ENCODE data around the gene PHF20. TPM values are rescaled to one million over a fixed set of nuclear protein-coding genes. Genes with fewer than 3 reads are reported as not detected.
"Not testable (repeated sequence)": the region's sequence is repeated elsewhere in the genome, so short reads cannot be mapped to it uniquely, and the experiment has no call there.

PHF20 gene
- total RNA-seq, 2 experiments from 2014 or later = 42.7 to 48.3 TPM

GRCh38 chr20:35768731-35769664 lies 2.8 kb upstream of the PHF20 start:
- Mint-ChIP-seq H3K27ac (peak overlapping the region; percentile 98), H3K4me3 (no peak overlapping the region), H3K4me1 (peaks cover 55% of the 10 kb centered on the region), H3K9me3 (peaks cover 4% of the 10 kb centered on the region), H3K36me3 (ENCODE audit: low read depth) (peaks cover 19% of the 10 kb centered on the region), H3K27me3 (no peaks in the 10 kb centered on the region)
- CTCF ChIA-PET = interaction anchor here (0.6 to 6.0 kb wide), 5 partner anchors 26 to 185 kb away, joined by 3 to 71 read pairs (median 7); partner anchors contain the start of genes RBM39, SCAND1 and SPAG4
- peak; percentile 47 for DNase-seq
- POLR2A ChIA-PET = interaction anchor here (0.7 to 10.2 kb wide), 8 partner anchors 13 to 185 kb away, joined by 3 to 516 read pairs (median 4); partner anchors contain the start of genes CPNE1, RBM12, RBM39 and SCAND1

- Mint-ChIP-seq H3K27me3 (no peaks in the 10 kb centered on the region), H3K4me3 (peak overlapping the region; percentile 62), H3K27ac (peak overlapping the region; percentile 79), H3K4me1 (peaks cover 62% of the 10 kb centered on the region), H3K9me3 (peaks cover 4% of the 10 kb centered on the region), H3K36me3 (ENCODE audit: low read depth) (peaks cover 30% of the 10 kb centered on the region)
- ChIA-PET CTCF (interaction anchor here (0.6 to 6.0 kb wide), 5 partner anchors 28 to 324 kb away, joined by 3 to 71 read pairs (median 15); partner anchors contain the start of genes RBM39 and SCAND1), POLR2A (interaction anchor here (0.7 to 10.2 kb wide), 15 partner anchors 17 to 360 kb away, joined by 3 to 516 read pairs (median 4); partner anchors contain the start of genes CEP250, CPNE1, NFS1 and RBM12)
- no peak for DNase-seq
These were observed 487 bp upstream of the PHF20 start for GRCh38 chr20:35771367-35771688.

- peaks cover 4% of the 10 kb centered on the region for H3K9me3 Mint-ChIP-seq
- peak overlapping the region; percentile 78 for H3K27ac Mint-ChIP-seq
- peak overlapping the region; percentile 77 for H3K4me3 Mint-ChIP-seq
- peaks cover 32% of the 10 kb centered on the region for H3K36me3 Mint-ChIP-seq (ENCODE audit: low read depth)
- CTCF ChIA-PET = interaction anchor here (0.8 to 6.0 kb wide), 4 partner anchors 30 to 181 kb away, joined by 6 to 71 read pairs (median 18); partner anchors contain the start of genes RBM39 and SCAND1
- no peak for DNase-seq
- H3K4me1 Mint-ChIP-seq = peaks cover 66% of the 10 kb centered on the region
- POLR2A ChIA-PET = interaction anchor here (0.9 to 10.2 kb wide), 8 partner anchors 24 to 181 kb away, joined by 3 to 516 read pairs (median 5); partner anchors contain the start of genes CPNE1, NFS1, RBM12 and RBM39
- H3K27me3 Mint-ChIP-seq = no peaks in the 10 kb centered on the region
These were observed 796 bp downstream of the PHF20 start for GRCh38 chr20:35772563-35773058.

GRCh38 chr20:35773154-35773751 lies 1.4 kb downstream of the PHF20 start:
- Mint-ChIP-seq H3K27ac (peak overlapping the region; percentile 78), H3K9me3 (peaks cover 4% of the 10 kb centered on the region), H3K36me3 (ENCODE audit: low read depth) (peaks cover 31% of the 10 kb centered on the region), H3K27me3 (no peaks in the 10 kb centered on the region), H3K4me3 (peak overlapping the region; percentile 77), H3K4me1 (peaks cover 60% of the 10 kb centered on the region)
- DNase-seq = peak; percentile 52
- ChIA-PET POLR2A (interaction anchor here (1.5 to 10.2 kb wide), 4 partner anchors 34 to 181 kb away, joined by 3 to 516 read pairs (median 28); partner anchors contain the start of genes CPNE1, RBM12, RBM39 and SCAND1), CTCF (interaction anchor here (0.8 to 6.0 kb wide), 3 partner anchors 30 to 43 kb away, joined by 6 to 71 read pairs (median 15); partner anchors contain the start of gene RBM39)

- ChIA-PET CTCF (no interaction called here), POLR2A (interaction anchor here (2.9 to 10.2 kb wide), 2 partner anchors 31 to 35 kb away, joined by 27 to 516 read pairs; partner anchors contain the start of gene RBM39)
- DNase-seq = no peak
- Mint-ChIP-seq H3K9me3 (peaks cover 4% of the 10 kb centered on the region), H3K4me1 (peaks cover 50% of the 10 kb centered on the region), H3K27me3 (no peaks in the 10 kb centered on the region), H3K36me3 (ENCODE audit: low read depth) (peaks cover 34% of the 10 kb centered on the region), H3K27ac (no peak overlapping the region), H3K4me3 (peak overlapping the region; percentile 77)
These were observed 2.6 kb downstream of the PHF20 start for GRCh38 chr20:35774391-35774790.

- Mint-ChIP-seq H3K9me3 (peaks cover 2% of the 10 kb centered on the region), H3K4me3 (no peak overlapping the region), H3K27ac (no peak overlapping the region), H3K36me3 (ENCODE audit: low read depth) (peaks cover 37% of the 10 kb centered on the region), H3K4me1 (peaks cover 42% of the 10 kb centered on the region), H3K27me3 (no peaks in the 10 kb centered on the region)
- DNase-seq = no peak
- ChIA-PET POLR2A (interaction anchor here (1.4 to 2.9 kb wide), 2 partner anchors 33 to 37 kb away, joined by 3 to 27 read pairs; partner anchors contain the start of gene RBM39), CTCF (interaction anchor here (0.9 kb wide), 1 partner anchor 37 kb away, joined by 3 read pairs; no protein-coding TSS in a partner anchor)
These were observed 4.8 kb downstream of the PHF20 start for GRCh38 chr20:35776513-35777101.

- H3K4me1 Mint-ChIP-seq, H3K9me3 Mint-ChIP-seq, DNase-seq, H3K27ac Mint-ChIP-seq, H3K4me3 Mint-ChIP-seq, H3K27me3 Mint-ChIP-seq, POLR2A ChIA-PET: not testable (repeated sequence)
- CTCF ChIA-PET = interaction anchor here (0.7 kb wide), 1 partner anchor 244 kb away, joined by 3 read pairs; no protein-coding TSS in a partner anchor
- peaks cover 19% of the 10 kb centered on the region for H3K36me3 Mint-ChIP-seq (ENCODE audit: low read depth)
These were observed 12.0 kb downstream of the PHF20 start for GRCh38 chr20:35783811-35784210.

- H3K4me3 Mint-ChIP-seq, H3K27me3 Mint-ChIP-seq, POLR2A ChIA-PET, DNase-seq, CTCF ChIA-PET, H3K27ac Mint-ChIP-seq, H3K4me1 Mint-ChIP-seq, H3K9me3 Mint-ChIP-seq: not testable (repeated sequence)
- peaks cover 14% of the 10 kb centered on the region for H3K36me3 Mint-ChIP-seq (ENCODE audit: low read depth)
These were observed 13.7 kb downstream of the PHF20 start for GRCh38 chr20:35785541-35785940.

- ChIA-PET CTCF (no interaction called here), POLR2A (no interaction called here)
- Mint-ChIP-seq H3K4me3 (no peak overlapping the region), H3K36me3 (ENCODE audit: low read depth) (peaks cover 6% of the 10 kb centered on the region), H3K9me3 (no peaks in the 10 kb centered on the region), H3K27me3 (no peaks in the 10 kb centered on the region), H3K27ac (peak overlapping the region; percentile 28), H3K4me1 (peaks cover 4% of the 10 kb centered on the region)
- no peak for DNase-seq
These were observed 17.0 kb downstream of the PHF20 start for GRCh38 chr20:35788796-35789195.

GRCh38 chr20:35791097-35791496 lies 19.3 kb downstream of the PHF20 start:
- H3K4me3 Mint-ChIP-seq = no peak overlapping the region
- H3K27ac Mint-ChIP-seq = no peak overlapping the region
- H3K4me1 Mint-ChIP-seq = peaks cover 6% of the 10 kb centered on the region
- POLR2A ChIA-PET = no interaction called here
- H3K36me3 Mint-ChIP-seq (ENCODE audit: low read depth) = peaks cover 9% of the 10 kb centered on the region
- H3K9me3 Mint-ChIP-seq = no peaks in the 10 kb centered on the region
- CTCF ChIA-PET = interaction anchor here (1.1 kb wide), 1 partner anchor 11 kb away, joined by 3 read pairs; no protein-coding TSS in a partner anchor
- no peak for DNase-seq
- H3K27me3 Mint-ChIP-seq = no peaks in the 10 kb centered on the region

GRCh38 chr20:35791821-35792220 lies 20.0 kb downstream of the PHF20 start:
- CTCF ChIA-PET = interaction anchor here (1.1 kb wide), 1 partner anchor 10 kb away, joined by 3 read pairs; no protein-coding TSS in a partner anchor
- no peaks in the 10 kb centered on the region for H3K27me3 Mint-ChIP-seq
- no peak for DNase-seq
- H3K4me3 Mint-ChIP-seq = no peak overlapping the region
- H3K36me3 Mint-ChIP-seq (ENCODE audit: low read depth) = peaks cover 9% of the 10 kb centered on the region
- H3K27ac Mint-ChIP-seq = peak overlapping the region; percentile 2
- POLR2A ChIA-PET = no interaction called here
- H3K9me3 Mint-ChIP-seq = no peaks in the 10 kb centered on the region
- peaks cover 12% of the 10 kb centered on the region for H3K4me1 Mint-ChIP-seq

- ChIA-PET POLR2A (no interaction called here), CTCF (interaction anchor here (0.5 kb wide), 1 partner anchor 8 kb away, joined by 3 read pairs; no protein-coding TSS in a partner anchor)
- no peak overlapping the region for H3K4me3 Mint-ChIP-seq
- peaks cover 12% of the 10 kb centered on the region for H3K4me1 Mint-ChIP-seq
- H3K36me3 Mint-ChIP-seq (ENCODE audit: low read depth) = peaks cover 9% of the 10 kb centered on the region
- no peak for DNase-seq
- H3K27ac Mint-ChIP-seq = no peak overlapping the region
- no peaks in the 10 kb centered on the region for H3K27me3 Mint-ChIP-seq
- H3K9me3 Mint-ChIP-seq = no peaks in the 10 kb centered on the region
These were observed 20.9 kb downstream of the PHF20 start for GRCh38 chr20:35792740-35793139.

Data from activated CD4-positive, alpha-beta memory T cell treated with anti-CD3 and anti-CD28 coated beads, Interleukin-2, amount 10 ng/mL, durations not matched to agents 7 days and 5 days (primary cell).